Keratinocyte (primary cell): ENCODE measurements around the gene BHMT. TPM values are rescaled to one million over a fixed set of nuclear protein-coding genes. Genes with fewer than 3 reads are reported as not detected.

Experiments used
- DNase-seq: peaks from one replicate; pipeline ENCODE4 v3.0.0-alpha.2; 2011; ENCODE audit warnings: low read depth, missing footprints, low spot score
- FAIRE-seq: peaks from 2 replicates; lab custom pipeline; 2011; peaks lifted over from hg19 to GRCh38; lab: Jason Lieb, UNC
- H2AFZ ChIP-seq: 2 replicates; pipeline ENCODE4 v1.6.0; 2012; ENCODE audit warnings: low read length, control low read depth, inconsistent platforms; ENCODE audit not compliant: control insufficient read depth
- H3K27ac ChIP-seq: 2 replicates; pipeline ENCODE4 v1.5.1; 2011; ENCODE audit warnings: low read length; ENCODE audit not compliant: control insufficient read depth, insufficient read depth
- H3K27me3 ChIP-seq: 3 replicates; pipeline ENCODE4 v1.6.0; 2011; ENCODE audit warnings: low read length; ENCODE audit not compliant: control insufficient read depth, insufficient read depth; ENCODE audit errors: extremely low read depth
- H3K36me3 ChIP-seq, 2 experiments: 2 replicates in 1 of 2; 3 replicates in 1 of 2; pipeline ENCODE4 v1.5.1; 2011; ENCODE audit warnings: low read length in 2 of 2, mild to moderate bottlenecking in 1 of 2; ENCODE audit not compliant: control insufficient read depth in 2 of 2, insufficient read depth in 2 of 2; ENCODE audit errors: extremely low read depth in 1 of 2
- H3K4me1 ChIP-seq: 3 replicates; pipeline ENCODE4 v1.5.1; 2011; ENCODE audit warnings: low read length; ENCODE audit not compliant: control insufficient read depth, insufficient read depth; ENCODE audit errors: extremely low read depth
- H3K4me2 ChIP-seq: 3 replicates; pipeline ENCODE4 v1.6.0; 2011; ENCODE audit warnings: low read depth, low read length; ENCODE audit not compliant: control insufficient read depth, insufficient read depth; ENCODE audit errors: extremely low read depth
- H3K4me3 ChIP-seq, 3 experiments: fragments of 200-600 bp in 1 of 3; sonication (generic) in 1 of 3; 2 replicates in 2 of 3; 3 replicates in 1 of 3; pipeline ENCODE4 v1.5.1; 2011 to 2016; ENCODE audit warnings: low read length in 3 of 3, mild to moderate bottlenecking in 3 of 3, control low read depth in 2 of 3, inconsistent platforms in 1 of 3, low read depth in 1 of 3, mixed read lengths in 1 of 3, mixed run types in 1 of 3, moderate library complexity in 1 of 3; ENCODE audit not compliant: control insufficient read depth in 2 of 3, insufficient read depth in 2 of 3; ENCODE audit errors: extremely low read depth in 1 of 3
- H3K79me2 ChIP-seq: 2 replicates; pipeline ENCODE4 v1.6.0; 2012; ENCODE audit warnings: low read length; ENCODE audit not compliant: control insufficient read depth, insufficient read depth
- H3K9ac ChIP-seq: 3 replicates; pipeline ENCODE4 v1.6.0; 2011; ENCODE audit warnings: low read length; ENCODE audit not compliant: control insufficient read depth, insufficient read depth; ENCODE audit errors: extremely low read depth
- H3K9me1 ChIP-seq: 3 replicates; pipeline ENCODE4 v1.6.0; 2011; ENCODE audit warnings: low read length; ENCODE audit not compliant: control insufficient read depth, insufficient read depth; ENCODE audit errors: extremely low read depth
- H3K9me3 ChIP-seq: 2 replicates; pipeline ENCODE4 v1.5.1; 2012; ENCODE audit warnings: low read depth, low read length; ENCODE audit not compliant: control insufficient read depth
- H4K20me1 ChIP-seq: 3 replicates; pipeline ENCODE4 v1.6.0; 2011; ENCODE audit warnings: low read length; ENCODE audit not compliant: control insufficient read depth, insufficient read depth; ENCODE audit errors: extremely low read depth
- EZH2 ChIP-seq: IDR thresholded peaks from one replicate; pipeline ENCODE4 v1.6.1; 2012; ENCODE audit warnings: inconsistent platforms, mild to moderate bottlenecking, low read length, moderate library complexity
- dilution Hi-C: fragments of 300-500 bp; cut with MboI; formaldehyde crosslinking; loops from one replicate; pipeline ENCODE4 v1.7.0; 2020; ENCODE audit warnings: low sequenced_read_pairs; ENCODE audit not compliant: extremely low pct_ligation_motif_present
- polyA plus RNA-seq, 5 experiments: library from polyadenylated mRNA; depleted of rRNA in 3 of 5; stranded (reverse) in 3 of 5; stranded (forward) in 1 of 5; unstranded in 1 of 5; fragments of >200 nt; gene quantifications; 1 replicate in 1 of 5; 2 replicates in 3 of 5; 3 replicates in 1 of 5; pipeline versions ENCODE4 v1.2.1 to v1.2.3, GENCODE V29; 2011 to 2012; ENCODE audit warnings: missing spikeins in 2 of 5, low read depth in 1 of 5, low replicate concordance in 1 of 5
- TF ChIP-seq, protein P1 (sequence below), 3 experiments: IDR thresholded peaks in 1 of 3; conservative IDR thresholded peaks in 1 of 3; optimal IDR thresholded peaks in 1 of 3; 2 replicates in 2 of 3; 3 replicates in 1 of 3; pipeline versions ENCODE3 to v1.5.1; 2011; ENCODE audit warnings: low read length in 3 of 3, mild to moderate bottlenecking in 3 of 3, moderate library complexity in 2 of 3, control low read depth in 1 of 3, inconsistent platforms in 1 of 3; ENCODE audit not compliant: insufficient read depth in 2 of 3; ENCODE audit errors: extremely low read depth in 1 of 3

The BHMT gene
- polyA plus RNA-seq, 1 donor (not counting 4 experiments of a cell fraction or from before 2014, with no cell fraction given), result not detected

DNA sequence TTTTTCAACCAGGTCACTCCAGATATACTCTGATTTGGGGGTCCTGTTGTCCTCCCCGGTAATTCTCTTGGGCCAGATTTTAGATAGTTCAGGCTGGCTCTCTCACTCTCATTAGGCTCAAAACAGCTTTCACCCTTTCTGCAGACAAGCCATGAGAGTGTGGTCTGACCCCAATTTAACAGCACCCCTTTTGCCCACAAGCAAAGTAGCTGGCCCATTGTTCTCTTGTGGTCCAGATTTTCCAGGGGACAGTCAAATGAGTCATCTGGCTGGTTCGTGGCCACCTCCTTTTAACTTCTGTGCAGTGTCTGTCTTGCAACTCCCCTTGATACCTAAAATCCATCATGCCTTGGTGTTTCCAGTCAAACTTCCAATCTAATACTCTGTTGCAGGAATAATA, 25.5 kb upstream of the BHMT start:
- no peak for TF ChIP-seq EZH2
- TF ChIP-seq, protein P1, sequence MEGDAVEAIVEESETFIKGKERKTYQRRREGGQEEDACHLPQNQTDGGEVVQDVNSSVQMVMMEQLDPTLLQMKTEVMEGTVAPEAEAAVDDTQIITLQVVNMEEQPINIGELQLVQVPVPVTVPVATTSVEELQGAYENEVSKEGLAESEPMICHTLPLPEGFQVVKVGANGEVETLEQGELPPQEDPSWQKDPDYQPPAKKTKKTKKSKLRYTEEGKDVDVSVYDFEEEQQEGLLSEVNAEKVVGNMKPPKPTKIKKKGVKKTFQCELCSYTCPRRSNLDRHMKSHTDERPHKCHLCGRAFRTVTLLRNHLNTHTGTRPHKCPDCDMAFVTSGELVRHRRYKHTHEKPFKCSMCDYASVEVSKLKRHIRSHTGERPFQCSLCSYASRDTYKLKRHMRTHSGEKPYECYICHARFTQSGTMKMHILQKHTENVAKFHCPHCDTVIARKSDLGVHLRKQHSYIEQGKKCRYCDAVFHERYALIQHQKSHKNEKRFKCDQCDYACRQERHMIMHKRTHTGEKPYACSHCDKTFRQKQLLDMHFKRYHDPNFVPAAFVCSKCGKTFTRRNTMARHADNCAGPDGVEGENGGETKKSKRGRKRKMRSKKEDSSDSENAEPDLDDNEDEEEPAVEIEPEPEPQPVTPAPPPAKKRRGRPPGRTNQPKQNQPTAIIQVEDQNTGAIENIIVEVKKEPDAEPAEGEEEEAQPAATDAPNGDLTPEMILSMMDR (optimal IDR thresholded peaks at IDR 0.05 in 1 of 3, IDR thresholded peaks at IDR 0.05 in 1 of 3, conservative IDR thresholded peaks at IDR 0.05 in 1 of 3; ENCODE audit: extremely low read depth in 1 of 3, insufficient read depth in 2 of 3, low read length in 3 of 3), result no peak
- dilution Hi-C loops, result no loop called here
- H3K36me3 ChIP-seq, result no peaks in the 10 kb centered on the region
- H3K9ac ChIP-seq, result no peak overlapping the region
- no peak overlapping the region for H3K4me3 ChIP-seq
- no peak overlapping the region for H3K4me2 ChIP-seq
- no peak overlapping the region for H3K27ac ChIP-seq
- H3K9me3 ChIP-seq, result no peaks in the 10 kb centered on the region
- H3K9me1 ChIP-seq, result no peaks in the 10 kb centered on the region
- no peak for FAIRE-seq
- no peaks in the 10 kb centered on the region for H3K79me2 ChIP-seq
- no peaks in the 10 kb centered on the region for H3K4me1 ChIP-seq
- no peaks in the 10 kb centered on the region for H4K20me1 ChIP-seq
- DNase-seq, result no peak
- H3K27me3 ChIP-seq, result no peaks in the 10 kb centered on the region
- H2AFZ ChIP-seq, result no peak overlapping the region

DNA sequence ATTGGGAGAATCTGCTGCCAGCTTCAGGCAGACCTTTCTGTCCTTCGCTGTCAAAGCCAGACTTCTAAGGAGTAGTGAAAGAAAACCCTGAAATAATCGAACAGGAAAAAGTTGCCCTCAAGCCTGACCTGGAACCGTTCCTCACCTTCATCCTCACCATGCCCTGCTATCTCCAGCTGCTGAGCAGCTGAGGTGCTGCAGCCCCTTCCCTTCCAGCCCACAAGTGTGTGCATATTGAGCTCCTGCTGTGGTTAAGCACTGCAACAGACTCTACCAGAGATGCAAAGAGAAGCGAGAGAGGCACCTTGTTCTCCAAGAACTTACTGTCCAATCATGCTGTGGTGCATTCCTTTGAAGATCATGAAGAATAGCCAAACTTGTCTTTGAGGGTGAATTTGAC, 23.1 kb upstream of the BHMT start:
- dilution Hi-C loops, result no loop called here
- Histone ChIP-seq H3K4me1 (no peaks in the 10 kb centered on the region), H4K20me1 (no peaks in the 10 kb centered on the region), H3K9me1 (no peaks in the 10 kb centered on the region), H3K27ac (no peak overlapping the region), H3K36me3 (no peaks in the 10 kb centered on the region), H3K4me2 (no peak overlapping the region), H2AFZ (no peak overlapping the region), H3K79me2 (no peaks in the 10 kb centered on the region), H3K27me3 (no peaks in the 10 kb centered on the region), H3K4me3 (no peak overlapping the region), H3K9ac (no peak overlapping the region), H3K9me3 (no peaks in the 10 kb centered on the region)
- DNase-seq (no peak), FAIRE-seq (no peak)
- TF ChIP-seq, protein P1 (optimal IDR thresholded peaks at IDR 0.05 in 1 of 3, IDR thresholded peaks at IDR 0.05 in 1 of 3, conservative IDR thresholded peaks at IDR 0.05 in 1 of 3; ENCODE audit: extremely low read depth in 1 of 3, insufficient read depth in 2 of 3, low read length in 3 of 3), result no peak
- no peak for TF ChIP-seq EZH2
